Superior temporal gyrus (tissue), 1 donor: ENCODE data around the gene HMGB3.
"Not testable (repeated sequence)": the region's sequence is repeated elsewhere in the genome, so short reads cannot be mapped to it uniquely, and the experiment has no call there.

Source experiments
- DNase-seq: peaks from one replicate; pipeline ENCODE4 v3.0.0-alpha.2; 2016; ENCODE audit errors: extremely low spot score

Gene HMGB3

DNA sequence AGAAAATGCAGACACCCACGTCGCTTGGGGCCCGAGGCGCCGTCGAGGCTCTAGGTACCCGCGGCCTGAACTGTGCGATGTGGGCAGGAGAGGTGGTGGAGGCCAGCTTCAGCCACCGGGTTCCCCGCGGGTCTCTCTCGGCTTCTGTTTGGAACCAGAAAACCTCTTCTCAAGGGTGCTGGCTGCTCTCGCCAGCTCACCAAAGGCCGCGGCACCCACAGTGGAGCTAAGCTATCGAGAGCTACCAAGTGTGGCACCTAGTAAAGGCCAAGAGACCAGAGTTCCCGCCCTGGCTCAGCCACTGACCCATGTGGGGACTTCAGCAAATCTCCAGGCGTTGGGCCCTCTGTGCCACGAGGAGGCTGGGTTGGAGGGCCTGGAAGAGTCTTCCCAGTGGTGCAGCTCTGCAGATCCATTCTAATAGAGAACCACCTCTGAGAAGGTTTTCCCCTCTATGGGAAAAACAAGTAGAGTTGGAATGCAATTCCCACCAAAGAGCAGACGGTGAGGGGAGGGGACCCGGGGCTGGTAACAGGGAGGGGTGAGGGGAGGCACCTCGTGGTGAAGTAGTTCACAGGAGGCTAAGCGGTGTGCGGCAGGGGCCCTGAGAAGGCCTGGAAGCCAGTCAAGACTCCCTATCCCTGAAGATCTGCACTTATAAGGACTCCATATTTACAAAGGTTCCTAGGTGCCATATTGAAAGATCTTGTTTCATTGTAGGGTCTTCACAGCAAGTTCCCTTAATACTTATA, 5.5 kb upstream of the HMGB3 start:
- no peak for DNase-seq

DNA sequence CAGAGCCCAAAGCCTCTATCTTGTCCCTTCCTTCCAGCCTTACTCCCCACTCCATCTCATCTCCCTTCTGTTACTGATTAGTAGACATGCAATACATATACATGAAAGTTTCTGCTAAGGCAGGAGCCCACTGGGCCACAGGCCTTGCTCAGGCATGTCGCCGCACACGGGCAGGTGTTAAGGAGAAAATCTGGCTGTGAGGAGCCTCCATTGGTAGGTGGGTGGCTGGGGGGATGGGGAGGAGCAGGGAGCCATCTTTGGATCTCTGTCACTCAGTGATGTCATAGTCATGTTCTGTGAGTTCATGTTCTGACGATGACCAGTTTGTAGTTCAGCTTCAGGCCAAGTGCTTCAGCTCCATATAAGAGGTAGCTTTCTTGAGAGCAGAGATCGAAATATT, 2.9 kb upstream of the HMGB3 start:
- no peak for DNase-seq

DNA sequence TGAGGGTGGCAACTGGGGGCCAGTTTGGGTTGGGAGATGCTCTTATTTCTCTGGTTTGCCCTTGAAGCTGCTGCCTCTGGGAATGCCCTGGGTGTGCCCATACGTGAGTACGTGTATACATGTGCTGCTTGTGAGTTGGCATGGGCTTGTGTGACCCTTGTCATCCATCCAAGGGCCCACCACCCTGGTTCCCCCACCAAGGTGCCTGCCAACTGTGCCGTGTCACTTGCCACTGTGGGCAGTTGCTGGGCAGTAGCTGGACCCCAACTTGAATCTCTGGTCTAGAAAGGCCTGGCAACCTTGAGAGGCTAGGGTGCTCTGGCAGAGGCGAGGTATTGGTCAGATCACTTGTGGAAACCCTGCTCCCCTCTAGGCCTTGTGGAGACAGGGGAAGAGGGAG, 2.4 kb upstream of the HMGB3 start:
- no peak for DNase-seq

DNA sequence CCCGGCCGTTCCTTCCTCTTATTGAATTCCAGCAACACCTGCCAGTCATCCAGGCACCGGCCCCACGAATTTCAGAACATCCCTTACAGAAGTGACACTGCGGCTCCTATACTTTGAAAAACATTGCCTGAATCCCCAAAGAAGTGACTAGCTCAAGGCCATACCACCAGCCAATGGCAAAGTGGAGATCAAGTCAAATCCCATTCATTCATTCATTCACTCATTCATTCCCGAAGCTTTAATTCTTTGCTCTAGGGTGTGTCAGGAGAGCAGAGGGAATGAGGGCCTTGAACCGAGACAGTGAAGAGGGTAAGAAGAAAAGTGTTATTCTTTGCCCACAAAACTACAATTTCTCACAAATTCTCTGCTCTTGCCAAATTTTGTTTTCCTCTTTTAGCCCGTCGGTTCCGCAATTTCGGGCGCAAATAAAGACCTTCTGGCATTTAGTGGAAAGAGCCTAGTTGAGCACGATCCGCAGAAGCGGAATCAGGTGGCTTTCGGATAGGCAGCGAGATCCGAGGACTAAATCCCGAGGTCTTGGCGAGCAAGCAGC, 824 bp upstream of the HMGB3 start:
- DNase-seq, result no peak

DNA sequence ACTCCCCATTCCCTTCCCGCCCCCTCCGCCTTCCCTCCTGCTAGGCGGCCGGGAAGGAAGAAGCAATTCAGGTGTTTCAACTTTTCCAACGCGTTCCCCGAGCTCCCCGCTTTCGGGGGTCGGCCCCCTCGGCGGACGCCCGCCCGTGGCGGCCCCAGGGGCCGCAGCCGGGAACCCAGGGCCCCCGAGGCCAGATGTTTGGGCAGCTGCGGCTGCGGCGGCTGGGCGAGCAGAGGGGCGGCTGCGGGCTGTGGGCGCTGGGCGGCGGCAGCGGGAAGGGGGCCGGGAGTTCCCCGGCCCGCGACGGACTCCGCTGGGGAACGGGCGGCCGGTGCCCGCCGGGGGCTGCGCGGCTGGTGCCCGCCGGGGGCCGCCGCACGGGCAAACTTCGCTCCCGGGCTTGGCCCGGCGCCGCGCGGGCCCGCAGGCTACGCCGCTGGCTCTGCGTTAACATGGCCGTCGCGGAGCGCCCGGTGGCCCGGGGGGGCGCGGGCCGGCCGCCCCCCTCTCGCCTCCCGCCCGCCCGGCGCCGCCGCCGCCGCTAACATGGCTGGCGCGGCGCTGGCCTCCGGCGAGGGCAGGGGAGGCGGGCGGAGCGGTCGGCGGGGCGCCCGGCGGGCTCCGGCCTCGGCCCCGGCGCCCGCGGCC, 510 bp downstream of the HMGB3 start:
- DNase-seq, result no peak

DNA sequence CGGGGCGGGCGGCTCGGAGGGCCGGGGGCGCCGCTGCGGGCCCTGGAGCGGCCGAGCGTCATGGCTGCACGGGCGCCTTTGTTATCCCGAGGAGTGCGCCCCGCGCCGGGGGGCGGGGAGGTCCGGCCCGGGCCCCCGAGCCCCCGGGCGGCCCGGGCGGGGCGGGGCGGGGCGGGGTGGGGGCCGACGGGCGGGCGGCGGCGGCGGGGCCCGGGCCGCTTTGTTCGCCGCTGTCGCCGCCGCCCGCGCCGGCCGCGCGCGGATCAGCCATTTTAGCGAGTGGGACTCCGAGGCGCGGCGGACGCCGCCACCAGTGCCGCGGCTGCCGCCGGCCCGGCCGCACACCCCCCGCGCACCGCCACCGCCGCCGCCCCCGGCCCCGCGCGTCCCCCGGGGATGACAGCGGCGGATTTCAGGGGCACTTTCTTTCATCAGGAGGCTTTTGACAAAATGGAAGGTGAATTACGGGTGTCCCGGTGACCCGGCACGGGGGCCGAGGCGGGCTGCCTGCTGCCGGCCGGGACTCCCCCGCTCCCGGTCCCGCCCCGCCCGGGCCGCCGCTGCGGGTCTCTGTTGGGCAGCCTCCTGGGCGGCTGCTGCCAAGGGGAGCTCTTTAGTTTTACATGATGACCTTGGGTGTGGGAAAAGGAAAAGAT, 1.2 kb downstream of the HMGB3 start:
- no peak for DNase-seq

DNA sequence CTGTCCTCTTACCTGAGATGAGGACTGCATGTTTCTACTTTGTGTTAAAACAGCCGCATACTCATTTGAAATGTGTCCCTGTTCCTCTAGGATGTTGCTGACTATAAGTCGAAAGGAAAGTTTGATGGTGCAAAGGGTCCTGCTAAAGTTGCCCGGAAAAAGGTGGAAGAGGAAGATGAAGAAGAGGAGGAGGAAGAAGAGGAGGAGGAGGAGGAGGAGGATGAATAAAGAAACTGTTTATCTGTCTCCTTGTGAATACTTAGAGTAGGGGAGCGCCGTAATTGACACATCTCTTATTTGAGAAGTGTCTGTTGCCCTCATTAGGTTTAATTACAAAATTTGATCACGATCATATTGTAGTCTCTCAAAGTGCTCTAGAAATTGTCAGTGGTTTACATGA, 4.6 kb downstream of the HMGB3 start:
- DNase-seq, result not testable (repeated sequence)

DNA sequence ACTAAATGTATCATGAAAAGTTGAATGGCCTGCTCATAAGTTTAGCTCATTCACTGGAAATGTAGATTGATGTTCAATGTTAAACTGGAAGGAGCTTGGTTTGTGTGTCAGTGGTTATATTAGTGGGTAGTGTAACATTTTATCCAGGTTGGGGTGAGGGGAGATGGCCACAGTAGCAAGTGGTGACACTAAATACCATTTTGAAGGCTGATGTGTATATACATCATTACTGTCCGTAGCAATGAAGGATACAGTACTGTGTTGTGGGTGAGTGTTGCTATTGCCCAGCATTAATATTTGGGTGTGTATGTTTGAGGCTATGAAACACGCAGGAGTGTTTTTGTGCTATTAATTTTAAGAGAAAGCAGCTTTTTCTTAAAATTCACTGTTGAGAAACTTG, 6.3 kb downstream of the HMGB3 start:
- no peak for DNase-seq

DNA sequence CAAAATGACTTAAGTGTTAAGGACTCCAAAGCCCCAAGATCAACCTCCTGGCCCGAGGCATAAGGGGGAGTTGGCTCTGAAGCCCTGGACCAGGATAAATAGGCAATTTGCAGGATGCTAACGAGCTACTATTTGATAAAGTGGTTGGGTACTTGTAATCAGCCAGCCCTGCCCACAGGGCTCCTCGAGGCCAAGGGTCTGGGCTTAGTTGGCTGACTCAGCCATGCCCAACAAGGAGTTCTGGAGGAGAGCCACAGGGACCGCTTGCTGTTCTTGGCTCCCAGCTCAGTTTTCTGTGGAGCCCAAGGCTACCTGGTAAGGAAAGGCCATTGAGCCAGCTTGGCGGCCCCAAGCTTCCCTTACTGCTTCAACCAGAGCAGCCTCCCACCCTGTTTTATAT, 7.8 kb downstream of the HMGB3 start:
- no peak for DNase-seq

DNA sequence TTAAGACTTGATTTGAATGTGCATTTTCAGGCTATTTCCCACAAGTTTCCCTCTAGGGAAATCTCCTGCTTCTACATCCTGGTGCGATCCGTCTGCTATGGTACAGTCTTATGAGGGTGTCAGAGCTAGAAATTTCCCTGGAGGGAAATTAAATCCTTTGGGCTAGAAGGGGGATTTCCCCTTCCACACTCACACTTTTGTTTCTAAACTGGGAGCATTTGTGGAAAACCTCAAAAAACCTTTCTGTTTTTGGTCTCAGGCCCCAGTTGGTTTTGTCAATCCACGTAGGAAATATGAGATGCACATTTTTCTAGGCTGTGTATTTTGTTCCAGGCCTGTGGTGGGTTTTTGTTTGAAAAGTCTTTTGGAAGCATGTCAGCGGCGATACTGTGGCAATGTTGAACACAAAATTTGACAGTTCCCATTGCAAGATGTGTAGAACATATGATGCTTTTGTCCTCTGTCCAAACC, 17.8 kb downstream of the HMGB3 start:
- DNase-seq, result no peak

DNA sequence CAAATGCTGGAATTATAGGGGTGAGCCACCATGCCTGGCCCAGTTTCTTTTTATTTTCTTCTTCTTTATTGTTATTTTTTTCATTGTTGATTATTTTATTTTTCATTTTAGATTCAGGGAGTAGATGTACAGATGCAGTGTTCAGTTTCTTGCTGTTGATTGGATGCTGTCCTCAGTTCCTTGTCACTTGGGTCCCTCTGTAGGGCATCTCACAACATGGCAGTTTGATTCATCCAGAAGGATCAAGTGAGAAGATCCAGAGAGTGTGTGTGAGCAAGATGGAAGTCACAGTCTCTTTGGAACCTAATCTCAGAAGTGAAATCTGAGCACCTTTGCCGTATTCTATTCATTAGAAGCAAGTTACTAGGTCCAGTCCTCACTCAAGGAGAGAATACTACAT, 20.9 kb downstream of the HMGB3 start:
- peak; percentile 17 for DNase-seq

DNA sequence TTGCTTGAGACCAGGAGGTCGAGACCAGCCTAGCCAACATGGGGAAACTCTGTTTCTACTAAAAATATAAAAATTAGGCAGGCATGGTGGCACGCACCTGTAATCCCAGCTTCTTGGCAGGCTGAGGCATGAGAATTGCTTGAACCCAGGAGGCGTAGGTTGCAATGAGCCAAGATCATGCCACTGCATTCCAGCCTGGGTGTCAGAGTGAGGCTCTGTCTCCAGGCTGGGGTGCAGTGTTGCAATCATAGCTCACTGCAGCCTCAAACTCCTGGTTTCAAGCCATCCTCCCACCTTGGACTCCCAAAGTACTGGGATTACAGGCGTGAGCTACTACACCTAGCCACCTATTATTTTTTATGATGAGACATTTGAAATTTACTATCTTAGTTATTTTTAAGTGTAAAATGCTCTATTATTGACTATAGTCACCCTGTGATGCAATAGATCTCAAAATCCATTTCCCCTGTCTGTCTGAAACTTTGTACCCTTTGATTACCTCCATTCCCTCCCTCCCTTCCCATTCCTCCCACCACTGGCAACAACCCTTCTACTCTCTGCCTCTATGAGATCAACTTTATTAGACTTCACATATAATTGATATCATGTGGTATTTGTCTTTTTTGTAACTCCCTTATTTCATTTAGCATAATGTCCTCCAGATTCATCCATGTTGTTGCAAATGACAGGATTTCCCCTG, 23.4 kb downstream of the HMGB3 start:
- no peak for DNase-seq

DNA sequence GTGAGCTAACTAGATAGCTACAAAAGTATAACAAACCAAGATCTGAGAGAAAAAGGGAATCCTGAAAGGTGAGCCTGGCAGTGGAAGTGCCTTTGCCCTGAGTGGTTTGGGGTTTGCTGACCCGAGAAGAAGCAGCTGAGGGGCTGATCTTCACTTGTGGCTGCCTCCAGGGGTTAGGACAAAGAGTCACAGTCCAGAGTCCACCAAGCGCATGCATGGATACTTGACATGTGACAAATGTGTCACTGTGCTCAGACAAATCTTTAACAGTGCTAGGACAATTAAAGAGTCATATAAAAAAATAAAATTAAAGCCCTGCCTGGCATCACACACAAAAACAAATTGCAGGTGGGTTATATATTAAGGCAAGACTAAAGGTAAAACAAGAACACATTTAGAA, 26.4 kb downstream of the HMGB3 start:
- DNase-seq, result no peak

DNA sequence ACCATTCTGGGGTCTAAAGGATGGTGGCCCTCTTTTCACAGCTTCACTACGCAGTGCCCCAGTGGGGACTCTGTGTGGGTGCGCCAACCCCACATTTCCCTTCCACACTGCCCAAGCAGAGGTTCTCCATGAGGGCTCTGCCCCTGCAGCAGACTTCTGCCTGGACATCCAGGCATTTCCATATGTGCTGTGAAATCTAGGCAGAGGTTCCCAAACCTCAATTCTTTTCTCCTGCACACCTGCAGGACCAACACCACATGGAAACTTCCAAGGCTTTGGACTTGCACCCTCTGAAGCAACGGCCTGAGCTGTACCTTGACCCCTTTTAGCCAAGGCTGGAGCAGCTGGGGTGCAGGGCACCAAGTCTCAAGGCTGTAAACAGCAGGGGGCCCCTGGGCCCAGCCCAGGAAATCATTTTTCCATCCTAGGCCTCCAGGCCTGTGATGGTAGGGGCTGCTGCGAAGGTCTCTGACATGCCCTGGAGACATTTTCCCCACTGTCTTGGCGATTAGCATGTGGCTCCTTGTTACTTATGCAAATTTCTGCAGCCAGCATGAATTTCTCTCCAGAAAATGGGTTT, 30.1 kb downstream of the HMGB3 start:
- no peak for DNase-seq

DNA sequence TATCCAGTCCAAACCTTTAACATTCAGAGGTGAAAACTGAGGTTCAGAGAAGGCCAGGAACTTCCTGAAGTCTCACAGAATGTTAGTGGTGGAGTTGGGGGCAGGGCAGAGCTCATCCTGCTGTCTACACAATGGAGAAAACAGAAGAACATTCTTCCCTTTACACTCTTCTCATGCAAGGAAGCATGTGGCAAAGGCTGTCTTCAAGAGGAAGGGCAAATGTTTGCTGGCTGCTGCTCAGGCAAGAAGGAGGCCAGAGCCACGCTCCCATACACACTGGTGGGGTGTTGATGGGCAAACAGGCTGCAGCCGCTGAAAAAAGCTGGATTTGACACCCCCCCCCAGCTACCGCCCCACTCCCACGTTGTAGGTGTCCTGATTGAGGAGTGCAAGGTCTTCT, 32.5 kb downstream of the HMGB3 start:
- DNase-seq, result no peak

DNA sequence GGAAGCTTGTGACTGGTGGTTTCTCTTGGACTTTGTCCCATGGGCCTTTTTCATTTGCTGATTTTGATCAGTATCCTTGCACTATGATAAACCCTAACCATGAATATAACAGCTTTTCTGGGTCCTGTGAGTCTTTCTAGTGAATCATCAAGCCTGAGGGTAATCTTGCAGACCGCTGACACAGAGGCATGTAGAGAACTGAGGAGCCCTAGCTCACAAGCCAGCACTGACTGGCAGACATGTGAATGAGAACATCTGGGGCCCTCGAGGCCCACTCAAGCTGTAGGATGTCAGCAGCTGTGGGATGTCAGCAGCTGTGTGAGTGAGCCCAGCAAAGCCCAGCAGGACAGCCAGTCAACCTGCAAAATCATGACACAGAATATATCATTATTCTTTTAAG, 36.7 kb downstream of the HMGB3 start:
- DNase-seq, result no peak

DNA sequence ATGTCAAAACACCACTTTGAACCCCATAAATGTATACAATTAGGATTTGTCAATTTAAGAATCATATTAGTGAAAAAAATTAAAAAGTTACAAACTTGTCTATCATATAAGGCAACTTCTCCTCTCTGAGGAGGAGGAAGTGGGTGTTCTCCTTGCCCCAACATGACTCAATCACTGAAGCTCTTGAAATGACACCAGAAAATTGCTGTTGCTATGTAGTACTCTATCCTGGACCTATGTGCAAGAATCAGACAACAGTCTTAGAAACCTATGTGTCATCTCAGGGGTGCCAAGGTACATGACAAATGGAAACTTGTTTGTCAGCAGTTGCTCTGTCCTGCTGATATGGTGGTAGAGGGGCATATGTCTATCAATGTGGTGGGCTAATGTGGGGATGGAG, 47.7 kb downstream of the HMGB3 start:
- DNase-seq, result no peak

DNA sequence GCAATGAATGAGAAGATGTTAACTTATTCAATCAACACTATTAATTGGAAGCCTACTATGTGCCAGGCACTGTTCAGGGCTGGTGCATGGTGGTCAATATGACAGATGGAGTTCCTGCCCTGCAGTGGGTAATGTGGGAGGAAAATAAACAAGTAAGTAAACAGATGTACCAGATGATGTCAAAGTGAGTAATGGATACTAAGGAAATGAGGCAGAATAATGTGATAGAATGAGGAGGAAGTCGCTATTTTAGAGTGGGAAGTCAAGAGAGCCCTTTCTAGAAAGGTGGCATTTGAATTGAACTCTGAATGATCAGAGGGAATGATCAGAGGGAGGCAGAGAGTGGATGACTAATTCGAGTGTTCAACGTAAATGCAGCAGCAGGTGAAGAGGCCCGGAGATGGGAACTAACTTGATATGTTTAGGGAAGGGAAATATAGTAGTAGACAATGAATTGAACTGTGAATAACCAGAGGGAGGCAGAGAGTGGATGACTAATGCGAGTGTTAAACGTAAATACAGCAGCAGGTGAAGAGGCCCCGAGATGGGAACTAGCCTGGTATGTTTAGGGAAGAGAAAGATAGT, 48.3 kb downstream of the HMGB3 start:
- DNase-seq, result no peak

DNA sequence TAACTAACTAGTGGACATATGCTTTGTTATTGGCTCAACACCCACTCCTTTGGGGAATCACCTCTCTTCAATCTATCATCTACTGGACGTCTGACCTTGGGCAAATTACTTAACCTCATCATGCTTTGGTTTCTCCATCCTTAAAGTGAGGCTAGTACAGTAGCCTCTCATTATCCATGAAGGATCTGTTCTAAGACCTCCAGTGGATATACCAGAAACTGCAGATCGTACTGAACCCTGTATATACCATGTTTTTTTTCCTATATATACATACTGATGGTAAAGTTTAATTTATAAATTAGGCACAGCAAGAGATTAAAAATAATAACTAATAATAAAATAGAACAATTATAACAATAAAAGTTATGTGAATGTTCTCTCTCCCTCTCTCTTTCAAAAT, 56.2 kb downstream of the HMGB3 start:
- DNase-seq, result no peak
